Keratinocyte (primary cell): ENCODE results near the gene NOTCH4. TPM values are rescaled to one million over a fixed set of nuclear protein-coding genes. Genes with fewer than 3 reads are reported as not detected.
A peak's percentile ranks its signal among the peaks of the same experiment; 100 is the strongest.

ENCODE experiments used
- DNase-seq: peaks from one replicate; pipeline ENCODE4 v3.0.0-alpha.2; 2011; ENCODE audit warnings: low read depth, missing footprints, low spot score
- FAIRE-seq: peaks from 2 replicates; lab custom pipeline; 2011; peaks lifted over from hg19 to GRCh38; lab: Jason Lieb, UNC
- H2AFZ ChIP-seq: 2 replicates; pipeline ENCODE4 v1.6.0; 2012; ENCODE audit warnings: low read length, control low read depth, inconsistent platforms; ENCODE audit not compliant: control insufficient read depth
- H3K27ac ChIP-seq: 2 replicates; pipeline ENCODE4 v1.5.1; 2011; ENCODE audit warnings: low read length; ENCODE audit not compliant: control insufficient read depth, insufficient read depth
- H3K27me3 ChIP-seq: 3 replicates; pipeline ENCODE4 v1.6.0; 2011; ENCODE audit warnings: low read length; ENCODE audit not compliant: control insufficient read depth, insufficient read depth; ENCODE audit errors: extremely low read depth
- H3K36me3 ChIP-seq, 2 experiments: 2 replicates in 1 of 2; 3 replicates in 1 of 2; pipeline ENCODE4 v1.5.1; 2011; ENCODE audit warnings: low read length in 2 of 2, mild to moderate bottlenecking in 1 of 2; ENCODE audit not compliant: control insufficient read depth in 2 of 2, insufficient read depth in 2 of 2; ENCODE audit errors: extremely low read depth in 1 of 2
- H3K4me1 ChIP-seq: 3 replicates; pipeline ENCODE4 v1.5.1; 2011; ENCODE audit warnings: low read length; ENCODE audit not compliant: control insufficient read depth, insufficient read depth; ENCODE audit errors: extremely low read depth
- H3K4me2 ChIP-seq: 3 replicates; pipeline ENCODE4 v1.6.0; 2011; ENCODE audit warnings: low read depth, low read length; ENCODE audit not compliant: control insufficient read depth, insufficient read depth; ENCODE audit errors: extremely low read depth
- H3K4me3 ChIP-seq, 3 experiments: fragments of 200-600 bp in 1 of 3; sonication (generic) in 1 of 3; 2 replicates in 2 of 3; 3 replicates in 1 of 3; pipeline ENCODE4 v1.5.1; 2011 to 2016; ENCODE audit warnings: low read length in 3 of 3, mild to moderate bottlenecking in 3 of 3, control low read depth in 2 of 3, inconsistent platforms in 1 of 3, low read depth in 1 of 3, mixed read lengths in 1 of 3, mixed run types in 1 of 3, moderate library complexity in 1 of 3; ENCODE audit not compliant: control insufficient read depth in 2 of 3, insufficient read depth in 2 of 3; ENCODE audit errors: extremely low read depth in 1 of 3
- H3K79me2 ChIP-seq: 2 replicates; pipeline ENCODE4 v1.6.0; 2012; ENCODE audit warnings: low read length; ENCODE audit not compliant: control insufficient read depth, insufficient read depth
- H3K9ac ChIP-seq: 3 replicates; pipeline ENCODE4 v1.6.0; 2011; ENCODE audit warnings: low read length; ENCODE audit not compliant: control insufficient read depth, insufficient read depth; ENCODE audit errors: extremely low read depth
- H3K9me1 ChIP-seq: 3 replicates; pipeline ENCODE4 v1.6.0; 2011; ENCODE audit warnings: low read length; ENCODE audit not compliant: control insufficient read depth, insufficient read depth; ENCODE audit errors: extremely low read depth
- H3K9me3 ChIP-seq: 2 replicates; pipeline ENCODE4 v1.5.1; 2012; ENCODE audit warnings: low read depth, low read length; ENCODE audit not compliant: control insufficient read depth
- H4K20me1 ChIP-seq: 3 replicates; pipeline ENCODE4 v1.6.0; 2011; ENCODE audit warnings: low read length; ENCODE audit not compliant: control insufficient read depth, insufficient read depth; ENCODE audit errors: extremely low read depth
- EZH2 ChIP-seq: IDR thresholded peaks from one replicate; pipeline ENCODE4 v1.6.1; 2012; ENCODE audit warnings: inconsistent platforms, mild to moderate bottlenecking, low read length, moderate library complexity
- dilution Hi-C: fragments of 300-500 bp; cut with MboI; formaldehyde crosslinking; loops from one replicate; pipeline ENCODE4 v1.7.0; 2020; ENCODE audit warnings: low sequenced_read_pairs; ENCODE audit not compliant: extremely low pct_ligation_motif_present
- polyA plus RNA-seq, 5 experiments: library from polyadenylated mRNA; depleted of rRNA in 3 of 5; stranded (reverse) in 3 of 5; stranded (forward) in 1 of 5; unstranded in 1 of 5; fragments of >200 nt; gene quantifications; 1 replicate in 1 of 5; 2 replicates in 3 of 5; 3 replicates in 1 of 5; pipeline versions ENCODE4 v1.2.1 to v1.2.3, GENCODE V29; 2011 to 2012; ENCODE audit warnings: missing spikeins in 2 of 5, low read depth in 1 of 5, low replicate concordance in 1 of 5
- TF ChIP-seq, protein P1 (sequence below), 3 experiments: IDR thresholded peaks in 1 of 3; conservative IDR thresholded peaks in 1 of 3; optimal IDR thresholded peaks in 1 of 3; 2 replicates in 2 of 3; 3 replicates in 1 of 3; pipeline versions ENCODE3 to v1.5.1; 2011; ENCODE audit warnings: low read length in 3 of 3, mild to moderate bottlenecking in 3 of 3, moderate library complexity in 2 of 3, control low read depth in 1 of 3, inconsistent platforms in 1 of 3; ENCODE audit not compliant: insufficient read depth in 2 of 3; ENCODE audit errors: extremely low read depth in 1 of 3

The NOTCH4 gene
- polyA plus RNA-seq, 1 donor (not counting 4 experiments of a cell fraction or from before 2014, with no cell fraction given) = 0.07 TPM

DNA sequence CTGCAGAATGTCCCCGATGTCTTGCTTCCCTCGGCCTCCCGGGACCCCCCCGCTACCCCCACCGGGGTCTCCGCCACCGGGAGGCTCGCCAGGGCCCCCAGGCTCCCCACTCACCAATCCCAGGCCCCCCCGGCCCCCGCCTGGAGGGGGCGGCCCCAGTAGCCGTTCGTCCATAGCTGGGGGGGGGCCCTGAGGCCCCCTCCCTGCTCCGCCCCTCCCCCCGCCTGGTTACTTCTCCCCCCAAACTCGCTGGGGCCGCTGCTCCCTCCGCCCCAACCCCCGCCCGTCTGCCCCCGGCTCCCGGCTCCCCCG, 34.2 kb downstream of the NOTCH4 start:
- no peaks in the 10 kb centered on the region for H3K27me3 ChIP-seq
- peaks cover 21% of the 10 kb centered on the region for H3K4me1 ChIP-seq
- TF ChIP-seq, protein P1, sequence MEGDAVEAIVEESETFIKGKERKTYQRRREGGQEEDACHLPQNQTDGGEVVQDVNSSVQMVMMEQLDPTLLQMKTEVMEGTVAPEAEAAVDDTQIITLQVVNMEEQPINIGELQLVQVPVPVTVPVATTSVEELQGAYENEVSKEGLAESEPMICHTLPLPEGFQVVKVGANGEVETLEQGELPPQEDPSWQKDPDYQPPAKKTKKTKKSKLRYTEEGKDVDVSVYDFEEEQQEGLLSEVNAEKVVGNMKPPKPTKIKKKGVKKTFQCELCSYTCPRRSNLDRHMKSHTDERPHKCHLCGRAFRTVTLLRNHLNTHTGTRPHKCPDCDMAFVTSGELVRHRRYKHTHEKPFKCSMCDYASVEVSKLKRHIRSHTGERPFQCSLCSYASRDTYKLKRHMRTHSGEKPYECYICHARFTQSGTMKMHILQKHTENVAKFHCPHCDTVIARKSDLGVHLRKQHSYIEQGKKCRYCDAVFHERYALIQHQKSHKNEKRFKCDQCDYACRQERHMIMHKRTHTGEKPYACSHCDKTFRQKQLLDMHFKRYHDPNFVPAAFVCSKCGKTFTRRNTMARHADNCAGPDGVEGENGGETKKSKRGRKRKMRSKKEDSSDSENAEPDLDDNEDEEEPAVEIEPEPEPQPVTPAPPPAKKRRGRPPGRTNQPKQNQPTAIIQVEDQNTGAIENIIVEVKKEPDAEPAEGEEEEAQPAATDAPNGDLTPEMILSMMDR (optimal IDR thresholded peaks at IDR 0.05 in 1 of 3, IDR thresholded peaks at IDR 0.05 in 1 of 3, conservative IDR thresholded peaks at IDR 0.05 in 1 of 3; ENCODE audit: extremely low read depth in 1 of 3, insufficient read depth in 2 of 3, low read length in 3 of 3) = no peak
- no peak for TF ChIP-seq EZH2
- H3K36me3 ChIP-seq = peaks cover 9 to 12% of the 10 kb centered on the region in 2 experiments
- no peak overlapping the region for H2AFZ ChIP-seq
- H3K9ac ChIP-seq = peak overlapping the region; percentile 81
- no peak for FAIRE-seq
- peak overlapping the region; percentile 97 for H3K4me2 ChIP-seq
- H3K79me2 ChIP-seq = peaks cover 12% of the 10 kb centered on the region
- H3K4me3 ChIP-seq = peak overlapping the region; percentile 73 to 85 (median 83)
- no peaks in the 10 kb centered on the region for H3K9me3 ChIP-seq
- no peaks in the 10 kb centered on the region for H3K9me1 ChIP-seq
- H4K20me1 ChIP-seq = no peaks in the 10 kb centered on the region
- no peak for DNase-seq
- dilution Hi-C loops = no loop called here
- H3K27ac ChIP-seq = peak overlapping the region; percentile 67

DNA sequence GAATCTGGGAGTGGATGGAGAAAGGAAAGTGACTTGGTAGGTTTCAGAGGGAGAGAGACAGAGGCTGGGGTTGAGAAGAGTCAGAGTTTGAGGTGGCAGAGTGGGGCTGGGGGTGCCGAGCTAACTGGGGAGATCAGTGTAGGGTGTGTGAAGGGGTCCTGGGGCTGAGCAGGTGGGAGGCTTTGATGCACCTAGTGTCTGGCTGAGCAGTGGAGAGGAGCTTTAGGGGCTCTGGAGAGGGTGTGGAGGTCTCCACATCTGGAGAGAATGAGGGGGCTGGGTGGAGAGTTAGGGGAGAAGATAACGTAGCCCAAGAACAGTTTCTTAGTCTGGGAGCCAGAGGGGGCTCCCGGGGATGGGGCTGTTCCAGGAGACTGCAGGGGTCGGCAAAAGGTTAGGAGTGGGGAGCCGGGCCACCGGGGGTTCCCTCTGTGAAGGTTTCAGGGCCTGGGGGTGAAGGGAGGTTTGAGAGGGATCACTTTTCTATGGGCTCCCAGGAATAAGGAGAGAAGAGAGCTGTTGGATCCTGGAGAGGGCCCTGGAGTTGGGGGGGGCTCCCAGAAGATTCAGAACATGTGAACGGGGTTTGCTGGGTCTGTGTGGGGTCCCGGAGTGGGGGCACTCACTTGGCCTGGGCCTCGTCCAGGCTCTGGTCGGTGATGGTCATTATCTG, 34.7 kb downstream of the NOTCH4 start:
- FAIRE-seq (no peak), DNase-seq (no peak)
- peaks cover 9 to 12% of the 10 kb centered on the region in 2 experiments for H3K36me3 ChIP-seq
- H3K9ac ChIP-seq = peak overlapping the region; percentile 81
- no peaks in the 10 kb centered on the region for H3K9me1 ChIP-seq
- H3K79me2 ChIP-seq = peaks cover 12% of the 10 kb centered on the region
- H4K20me1 ChIP-seq = no peaks in the 10 kb centered on the region
- H3K4me1 ChIP-seq = peaks cover 19% of the 10 kb centered on the region
- dilution Hi-C loops = no loop called here
- TF ChIP-seq, protein P1 (optimal IDR thresholded peaks at IDR 0.05 in 1 of 3, IDR thresholded peaks at IDR 0.05 in 1 of 3, conservative IDR thresholded peaks at IDR 0.05 in 1 of 3; ENCODE audit: extremely low read depth in 1 of 3, insufficient read depth in 2 of 3, low read length in 3 of 3) = no peak
- TF ChIP-seq EZH2 = no peak
- H3K4me2 ChIP-seq = peak overlapping the region; percentile 97
- H3K27me3 ChIP-seq = no peaks in the 10 kb centered on the region
- peak overlapping the region; percentile 73 to 85 (median 83) for H3K4me3 ChIP-seq
- H3K9me3 ChIP-seq = no peaks in the 10 kb centered on the region
- H3K27ac ChIP-seq = peak overlapping the region; percentile 67
- no peak overlapping the region for H2AFZ ChIP-seq
